ENCODE results near the gene MDH1B. TPM values are rescaled to one million over a fixed set of nuclear protein-coding genes. Genes with fewer than 3 reads are reported as not detected.
A peak's percentile ranks its signal among the peaks of the same experiment; 100 is the strongest.

The MDH1B gene
- total and polyA plus RNA-seq, 11 donors: 0.30 to 2.0 (median 1.00) TPM

DNA sequence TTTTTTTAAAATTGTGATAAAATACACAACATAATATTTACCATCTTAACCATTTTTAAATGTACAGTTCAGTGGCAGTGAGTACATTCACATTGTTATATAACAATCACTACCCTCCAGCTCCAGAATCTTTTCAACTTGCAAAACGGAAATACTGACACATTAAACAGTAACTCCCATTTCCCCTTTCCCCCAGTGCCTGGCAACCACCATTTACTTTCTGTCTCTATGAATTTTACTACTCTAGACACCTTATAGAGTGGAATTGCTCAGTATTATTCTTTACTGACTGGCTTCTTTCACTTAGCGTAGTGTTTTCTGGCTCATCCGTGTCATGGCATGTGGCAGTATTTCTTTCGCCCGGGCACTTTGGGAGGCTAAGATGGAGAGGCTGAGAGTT lies 32.9 kb upstream of the MDH1B start:
- intact Hi-C loops (cut with DNase I): loop anchor here in 1 of 10 donors (2.0 kb wide), 1 partner anchor 677 kb away; no protein-coding TSS in a partner anchor
- no peak for TF ChIP-seq POLR2A (IDR thresholded peaks at IDR 0.05)
- TF ChIP-seq, protein P1, sequence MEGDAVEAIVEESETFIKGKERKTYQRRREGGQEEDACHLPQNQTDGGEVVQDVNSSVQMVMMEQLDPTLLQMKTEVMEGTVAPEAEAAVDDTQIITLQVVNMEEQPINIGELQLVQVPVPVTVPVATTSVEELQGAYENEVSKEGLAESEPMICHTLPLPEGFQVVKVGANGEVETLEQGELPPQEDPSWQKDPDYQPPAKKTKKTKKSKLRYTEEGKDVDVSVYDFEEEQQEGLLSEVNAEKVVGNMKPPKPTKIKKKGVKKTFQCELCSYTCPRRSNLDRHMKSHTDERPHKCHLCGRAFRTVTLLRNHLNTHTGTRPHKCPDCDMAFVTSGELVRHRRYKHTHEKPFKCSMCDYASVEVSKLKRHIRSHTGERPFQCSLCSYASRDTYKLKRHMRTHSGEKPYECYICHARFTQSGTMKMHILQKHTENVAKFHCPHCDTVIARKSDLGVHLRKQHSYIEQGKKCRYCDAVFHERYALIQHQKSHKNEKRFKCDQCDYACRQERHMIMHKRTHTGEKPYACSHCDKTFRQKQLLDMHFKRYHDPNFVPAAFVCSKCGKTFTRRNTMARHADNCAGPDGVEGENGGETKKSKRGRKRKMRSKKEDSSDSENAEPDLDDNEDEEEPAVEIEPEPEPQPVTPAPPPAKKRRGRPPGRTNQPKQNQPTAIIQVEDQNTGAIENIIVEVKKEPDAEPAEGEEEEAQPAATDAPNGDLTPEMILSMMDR (IDR thresholded peaks at IDR 0.05): no peak
- 73 to 82% (median 81%) methylated on average over 5 of the region's 5 CpGs for WGBS, 4 donors
- Histone ChIP-seq H3K4me3 (no peak overlapping the region), H3K27ac (peak overlapping the region in 1 of 12 donors; percentile 9), H3K4me1 (peaks cover 0 to 26% (median 9%) of the 10 kb centered on the region in 12 donors), H3K9me3 (no peaks in the 10 kb centered on the region), H3K27me3 (no peaks in the 10 kb centered on the region), H3K36me3 (peaks cover 0 to 33% (median 18%) of the 10 kb centered on the region in 9 donors)
- peak in 2 of 4 donors; percentile 33 to 47 for ATAC-seq
- DNase-seq: peak in 1 of 5 donors; percentile 25

DNA sequence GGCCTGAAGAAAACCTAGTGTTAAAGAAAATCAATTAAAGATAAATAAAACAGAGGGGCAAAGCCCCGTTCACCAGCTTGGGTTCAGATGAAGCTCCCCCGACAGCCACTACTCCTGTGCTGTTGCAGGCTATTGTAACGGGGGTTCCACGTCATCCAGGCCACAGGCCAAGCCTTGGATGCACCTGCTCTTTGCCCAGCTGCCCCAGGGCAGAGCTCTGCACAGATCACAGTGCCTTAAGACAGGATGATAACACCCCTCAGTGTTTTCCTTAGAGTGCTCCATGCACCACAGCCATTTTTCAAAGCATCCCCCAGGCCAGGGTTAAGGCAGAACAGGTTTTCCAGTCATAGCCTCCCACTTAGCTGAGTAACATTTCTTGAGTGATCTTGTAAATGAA lies 32.2 kb upstream of the MDH1B start:
- Histone ChIP-seq H3K36me3 (peaks cover 0 to 40% (median 24%) of the 10 kb centered on the region in 9 donors), H3K27ac (no peak overlapping the region), H3K4me3 (no peak overlapping the region), H3K4me1 (peaks cover 0 to 26% (median 9%) of the 10 kb centered on the region in 12 donors), H3K27me3 (no peaks in the 10 kb centered on the region), H3K9me3 (no peaks in the 10 kb centered on the region)
- ATAC-seq: no peak
- WGBS, 4 donors: 79 to 96% (median 88%) methylated on average over 4 of the region's 4 CpGs
- intact Hi-C loops (cut with DNase I): no loop called here
- no peak for DNase-seq
- no peak for TF ChIP-seq POLR2A (IDR thresholded peaks at IDR 0.05)

DNA sequence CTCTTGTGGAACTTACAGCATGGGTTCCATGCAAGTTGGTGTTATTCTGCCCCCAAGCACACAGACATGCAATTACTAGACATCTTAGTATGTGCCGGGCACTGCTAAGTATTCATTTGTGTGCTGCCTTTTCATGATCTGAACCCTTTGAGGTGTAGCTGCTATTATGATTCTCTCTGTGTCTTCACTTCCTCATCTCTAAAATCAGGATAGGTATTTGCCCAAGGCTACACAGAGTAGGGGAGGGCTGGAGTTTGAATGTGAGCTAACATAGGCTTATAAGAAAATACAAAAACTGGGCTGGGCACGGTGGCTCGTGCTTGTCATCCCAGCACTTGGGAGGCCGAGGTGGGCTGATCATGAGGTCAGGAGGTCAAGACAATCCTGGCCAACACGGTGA lies 27.5 kb upstream of the MDH1B start:
- no peak for DNase-seq
- intact Hi-C loops (cut with DNase I): no loop called here
- H3K27ac ChIP-seq: no peak overlapping the region
- no peaks in the 10 kb centered on the region for H3K27me3 ChIP-seq
- H3K4me1 ChIP-seq: peaks cover 0 to 5% (median 0%) of the 10 kb centered on the region in 12 donors
- 89 to 96% (median 92%) methylated on average over 5 of the region's 5 CpGs for WGBS, 4 donors
- peaks cover 0 to 87% (median 72%) of the 10 kb centered on the region in 9 donors for H3K36me3 ChIP-seq
- TF ChIP-seq, protein P1 (IDR thresholded peaks at IDR 0.05): no peak
- TF ChIP-seq POLR2A (IDR thresholded peaks at IDR 0.05): no peak
- H3K4me3 ChIP-seq: no peak overlapping the region
- no peak for ATAC-seq
- no peaks in the 10 kb centered on the region for H3K9me3 ChIP-seq

DNA sequence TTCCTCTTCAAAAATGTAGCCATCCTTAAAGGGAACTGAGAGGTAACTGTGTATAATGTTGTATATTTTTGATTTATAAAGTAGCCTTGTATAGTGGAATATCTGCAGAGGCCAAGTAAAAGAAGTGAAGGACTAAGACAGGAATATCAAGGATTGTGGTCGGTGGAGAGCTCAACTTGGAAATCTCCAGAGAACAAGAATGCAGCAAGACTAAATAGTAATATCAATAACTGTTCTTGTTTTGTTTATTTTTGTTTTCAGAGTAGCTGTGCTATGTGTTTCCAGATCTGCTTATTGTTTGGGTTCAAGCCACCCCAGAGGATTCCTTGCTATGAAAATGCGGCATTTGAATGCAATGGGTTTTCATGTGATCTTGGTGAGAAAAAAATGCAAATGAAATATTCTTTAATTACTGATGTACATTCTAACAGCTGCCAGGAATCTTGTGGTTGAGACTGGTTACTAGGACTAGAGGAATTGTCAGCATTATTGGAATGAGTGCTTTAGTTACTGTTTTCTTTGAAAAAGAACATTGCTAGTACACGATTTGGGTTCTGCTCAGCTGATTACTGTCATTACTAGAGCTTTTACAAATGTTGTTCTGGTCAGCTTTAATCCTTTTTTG lies 25.3 kb upstream of the MDH1B start:
- no peak overlapping the region for H3K27ac ChIP-seq
- TF ChIP-seq, protein P1 (IDR thresholded peaks at IDR 0.05): no peak
- no peaks in the 10 kb centered on the region for H3K27me3 ChIP-seq
- intact Hi-C loops (cut with DNase I): no loop called here
- ATAC-seq: no peak
- H3K36me3 ChIP-seq: peaks cover 0 to 98% (median 91%) of the 10 kb centered on the region in 9 donors
- WGBS, 4 donors: 75 to 89% (median 83%) methylated on average over 3 of the region's 3 CpGs
- no peaks in the 10 kb centered on the region for H3K9me3 ChIP-seq
- no peak for DNase-seq
- no peaks in the 10 kb centered on the region for H3K4me1 ChIP-seq
- H3K4me3 ChIP-seq: no peak overlapping the region

Data from heart left ventricle (tissue), 16 donors.